SK-N-SH treated with all-trans-retinoic acid at 6 μM for 48 hours (cell line): ENCODE data around the gene SLC2A11.

ENCODE experiments used
- CREB5 ChIP-seq: fragments of 250-450 bp; sonication (Bioruptor Pico); IDR thresholded peaks from 2 replicates; pipeline ENCODE4 v1.5.1; 2020; ENCODE audit warnings: low read depth, mild to moderate bottlenecking, moderate library complexity
- CSDC2 ChIP-seq: fragments of 250-450 bp; sonication (Bioruptor Pico); IDR thresholded peaks from 2 replicates; pipeline ENCODE4 v1.5.0; 2020; ENCODE audit warnings: mild to moderate bottlenecking, moderate library complexity
- CSRNP3 ChIP-seq: fragments of 250-450 bp; sonication (Bioruptor Pico); IDR thresholded peaks from 2 replicates; pipeline ENCODE4 v1.5.1; 2021; ENCODE audit warnings: mild to moderate bottlenecking, moderate library complexity
- OSR1 ChIP-seq: fragments of 250-450 bp; sonication (Bioruptor Pico); IDR thresholded peaks from 2 replicates; pipeline ENCODE4 v1.8.0; 2022; ENCODE audit warnings: moderate library complexity, mild to moderate bottlenecking, inconsistent platforms
- PATZ1 ChIP-seq: fragments of 250-450 bp; sonication (Bioruptor Pico); IDR thresholded peaks from 2 replicates; pipeline ENCODE4 v1.8.0; 2020; ENCODE audit warnings: mild to moderate bottlenecking, moderate library complexity, borderline replicate concordance
- POU6F1 ChIP-seq: fragments of 250-450 bp; sonication (Bioruptor Pico); IDR thresholded peaks from 2 replicates; pipeline ENCODE4 v1.8.0; 2021; ENCODE audit warnings: low read depth, mild to moderate bottlenecking, moderate library complexity, borderline replicate concordance
- RARB ChIP-seq: fragments of 250-450 bp; sonication (Bioruptor Pico); IDR thresholded peaks from 2 replicates; pipeline ENCODE4 v1.8.0; 2021; ENCODE audit warnings: mild to moderate bottlenecking, moderate library complexity
- SNAI2 ChIP-seq: fragments of 250-450 bp; sonication (Bioruptor Pico); IDR thresholded peaks from 2 replicates; pipeline ENCODE4 v1.5.0; 2020; ENCODE audit warnings: mild to moderate bottlenecking, moderate library complexity
- TSHZ2 ChIP-seq: fragments of 250-450 bp; sonication (Bioruptor Pico); IDR thresholded peaks from 2 replicates; pipeline ENCODE4 v1.5.0; 2020; ENCODE audit warnings: mild to moderate bottlenecking, moderate library complexity
- ZNF70 ChIP-seq: fragments of 450-650 bp; formaldehyde crosslinking; IDR thresholded peaks from 2 replicates; pipeline ENCODE4 v1.5.0; 2020; ENCODE audit warnings: mild to moderate bottlenecking, moderate library complexity
- ZNF8 ChIP-seq: fragments of 450-650 bp; formaldehyde crosslinking; IDR thresholded peaks from 2 replicates; pipeline ENCODE4 v1.5.0; 2020; ENCODE audit warnings: mild to moderate bottlenecking, moderate library complexity

- TF ChIP-seq RARB (CRISPR knock-in tag) (no peak), CSRNP3 (CRISPR knock-in tag) (no peak), TSHZ2 (CRISPR knock-in tag) (no peak), PATZ1 (CRISPR knock-in tag) (no peak), CREB5 (no peak), ZNF8 (CRISPR knock-in tag) (no peak), POU6F1 (CRISPR knock-in tag) (no peak), SNAI2 (no peak), OSR1 (CRISPR knock-in tag) (no peak), CSDC2 (CRISPR knock-in tag) (no peak), ZNF70 (CRISPR knock-in tag) (no peak)
These were observed 41.5 kb downstream of the SLC2A11 start for GRCh38 chr22:23899042-23899745.
